Measurements from ENCODE around the gene ZBED1. TPM values are rescaled to one million over a fixed set of nuclear protein-coding genes. Genes with fewer than 3 reads are reported as not detected.
"Not testable (repeated sequence)": the region's sequence is repeated elsewhere in the genome, so short reads cannot be mapped to it uniquely, and the experiment has no call there.

ZBED1 gene
- total RNA-seq, 2 experiments from 2014 or later, result 32.2 to 32.3 TPM

DNA sequence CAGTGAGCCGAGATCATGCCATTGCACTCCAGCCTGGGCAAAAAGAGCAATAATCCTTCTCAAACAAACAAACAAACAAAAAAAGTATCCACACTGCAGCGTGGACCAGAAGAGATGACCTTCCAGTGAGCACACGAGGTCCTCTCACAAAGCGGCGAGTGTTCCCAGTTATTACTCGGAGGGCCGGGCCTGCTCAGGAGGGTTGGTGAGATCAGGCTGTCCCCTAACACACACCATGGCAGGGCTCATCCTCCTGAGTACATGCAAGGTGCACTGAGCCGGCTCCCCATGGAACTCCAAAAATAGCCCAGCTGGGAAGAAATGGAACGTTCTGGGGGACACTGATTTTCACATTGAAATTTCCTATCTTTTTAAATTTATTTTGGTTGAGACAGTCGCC is 40.7 kb downstream of the ZBED1 start:
- CTCF ChIA-PET, POLR2A ChIA-PET: not testable (repeated sequence)

DNA sequence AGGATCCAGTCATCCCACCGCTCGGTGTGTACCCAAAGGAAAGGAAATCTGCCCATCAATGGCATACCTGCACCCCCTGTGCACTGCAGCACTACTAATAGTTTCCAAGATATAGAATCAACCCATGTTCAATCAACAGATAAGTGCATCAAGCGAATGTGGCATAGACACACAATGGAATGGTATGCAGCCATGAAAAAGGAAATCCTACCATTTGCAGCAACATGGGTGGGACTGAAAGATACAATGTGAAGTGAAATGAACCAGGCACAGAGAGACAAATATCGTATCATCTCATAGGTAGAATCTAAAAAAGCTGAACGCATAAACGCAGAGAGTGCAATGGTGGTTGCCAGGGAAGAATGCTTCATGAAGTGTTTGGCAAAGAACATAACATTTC is 42.5 kb downstream of the ZBED1 start:
- POLR2A ChIA-PET, result no interaction called here
- CTCF ChIA-PET, result no interaction called here

DNA sequence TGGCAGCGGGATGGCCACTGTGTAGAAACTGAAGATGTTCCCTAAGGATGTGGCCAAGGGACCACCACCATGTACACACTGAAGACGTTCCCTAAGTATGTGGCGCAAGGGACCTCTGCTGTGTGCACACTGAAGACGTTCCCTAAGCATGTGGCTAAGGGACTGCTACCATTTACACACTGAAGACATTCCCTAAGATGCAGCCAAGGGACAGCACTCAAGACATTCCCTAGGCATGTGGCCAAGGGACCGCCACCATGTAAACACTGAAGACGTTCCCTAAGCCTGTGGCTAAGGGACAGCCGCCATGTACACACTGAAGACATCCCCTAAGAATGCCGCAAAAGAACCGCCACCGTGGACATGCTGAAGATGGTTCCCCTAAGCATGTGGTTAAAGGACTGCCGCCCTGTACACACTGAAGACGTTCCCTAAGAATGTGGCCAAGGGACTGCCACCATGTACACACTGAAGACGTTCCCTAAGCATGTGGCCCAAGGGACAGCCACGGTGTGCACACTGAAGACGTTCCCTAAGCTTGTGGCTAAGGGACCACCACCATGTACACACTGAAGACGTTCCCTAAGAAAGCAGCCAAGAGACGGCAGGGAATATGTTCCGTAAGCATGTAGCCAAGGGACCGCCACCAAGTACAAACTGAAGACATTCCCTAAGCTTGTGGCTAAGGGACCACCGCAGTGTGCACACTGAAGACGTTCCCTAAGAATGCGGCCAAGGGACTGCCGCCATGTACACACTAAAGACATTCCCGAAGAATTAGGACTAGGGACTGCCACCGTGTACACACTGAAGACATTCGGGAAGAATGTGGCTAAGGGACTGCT is 43.3 kb downstream of the ZBED1 start:
- POLR2A ChIA-PET, result no interaction called here

GRCh38 chrX:2456091-2456490 is 44.7 kb downstream of the ZBED1 start:
- POLR2A ChIA-PET, CTCF ChIA-PET: not testable (repeated sequence)

More for the DNA sequence above, 43.3 kb downstream of the ZBED1 start:
- CTCF ChIA-PET, result no interaction called here

- CTCF ChIA-PET, POLR2A ChIA-PET: not testable (repeated sequence)
Observed at GRCh38 chrX:2454620-2455019, 46.2 kb downstream of the ZBED1 start.

GRCh38 chrX:2452799-2453198 is 48.0 kb downstream of the ZBED1 start:
- POLR2A ChIA-PET, result no interaction called here
- CTCF ChIA-PET, result no interaction called here

DNA sequence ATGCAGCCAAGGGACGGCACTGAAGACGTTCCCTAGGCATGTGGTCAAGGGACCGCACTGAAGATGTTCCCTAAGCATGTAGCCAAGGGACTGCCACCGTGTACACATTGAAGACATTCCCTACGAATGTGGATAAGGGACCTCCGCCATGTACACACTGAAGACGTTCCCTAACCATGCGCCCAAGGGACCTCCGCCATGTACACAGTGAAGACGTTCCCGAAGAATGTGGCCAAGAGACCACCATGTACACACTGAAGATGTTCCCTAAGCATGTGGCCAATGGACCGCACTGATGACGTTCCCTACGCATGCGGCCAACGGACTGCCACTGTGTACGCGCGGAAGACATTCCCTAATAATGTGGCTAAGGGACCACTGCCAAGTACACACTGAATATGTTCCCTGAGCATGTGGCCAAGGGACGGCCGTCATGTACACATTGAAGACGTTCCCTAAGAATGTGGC is 48.4 kb downstream of the ZBED1 start:
- CTCF ChIA-PET, result no interaction called here
- POLR2A ChIA-PET, result no interaction called here

GRCh38 chrX:2451501-2452316 is 49.1 kb downstream of the ZBED1 start:
- CTCF ChIA-PET, result no interaction called here
- POLR2A ChIA-PET, result no interaction called here

- POLR2A ChIA-PET, result no interaction called here
Observed at GRCh38 chrX:2450681-2451080, 50.1 kb downstream of the ZBED1 start.

DNA sequence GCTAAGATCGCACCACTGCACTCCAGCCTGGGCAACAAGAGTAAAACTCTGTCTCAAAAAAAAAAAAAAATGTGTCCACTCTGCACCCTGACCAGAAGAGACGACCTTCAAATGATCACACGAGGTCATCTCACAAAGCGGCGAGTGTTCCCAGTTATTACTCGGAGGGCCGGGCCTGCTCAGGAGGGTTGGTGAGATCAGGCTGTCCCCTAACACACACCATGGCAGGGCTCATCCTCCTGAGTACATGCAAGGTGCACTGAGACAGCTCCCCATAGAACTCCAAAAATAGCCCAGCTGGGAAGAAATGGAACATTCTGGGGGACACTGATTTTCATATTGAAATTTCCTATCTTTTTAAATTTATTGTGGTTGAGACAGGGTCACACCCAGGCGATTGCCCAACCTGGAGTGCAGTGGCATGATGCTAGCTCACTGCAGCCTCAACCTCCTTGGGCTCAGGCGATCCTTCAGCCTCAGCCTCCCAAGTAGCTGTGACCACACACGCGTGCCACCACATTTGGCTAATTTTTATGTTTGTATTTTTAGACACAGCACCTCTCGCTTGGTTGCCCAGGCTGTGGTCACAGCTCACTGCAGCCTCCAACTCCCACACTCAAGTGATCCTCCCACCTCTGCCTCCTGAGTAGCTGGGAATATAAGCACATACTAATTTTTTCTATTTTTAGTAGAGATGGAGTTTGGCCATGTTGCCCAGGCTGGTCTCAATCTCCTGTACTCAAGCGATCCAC is 51.5 kb downstream of the ZBED1 start:
- ChIA-PET POLR2A (no interaction called here), CTCF (no interaction called here)

More at GRCh38 chrX:2450681-2451080, 50.1 kb downstream of the ZBED1 start:
- CTCF ChIA-PET, result no interaction called here

- ChIA-PET CTCF (no interaction called here), POLR2A (no interaction called here)
Observed at GRCh38 chrX:2447484-2447883, 53.3 kb downstream of the ZBED1 start.

DNA sequence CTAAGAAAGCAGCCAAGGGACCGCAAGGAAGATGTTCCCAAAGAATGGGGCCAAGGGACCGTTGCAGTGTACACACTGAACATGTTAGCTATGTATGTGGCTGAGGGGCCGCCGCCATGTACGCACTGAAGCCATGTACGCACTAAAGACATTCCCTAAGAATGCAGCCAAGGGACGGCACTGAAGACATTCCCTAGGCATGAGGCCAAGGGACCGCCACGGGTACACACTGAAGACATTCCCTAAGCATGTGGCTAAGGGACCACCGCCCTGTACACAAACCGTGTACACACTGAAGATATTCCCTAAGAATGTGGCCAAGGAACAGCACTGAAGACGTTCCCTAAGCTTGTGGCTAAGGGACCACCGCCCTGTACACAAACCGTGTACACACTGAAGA is 54.0 kb downstream of the ZBED1 start:
- CTCF ChIA-PET, result no interaction called here
- POLR2A ChIA-PET, result no interaction called here

DNA sequence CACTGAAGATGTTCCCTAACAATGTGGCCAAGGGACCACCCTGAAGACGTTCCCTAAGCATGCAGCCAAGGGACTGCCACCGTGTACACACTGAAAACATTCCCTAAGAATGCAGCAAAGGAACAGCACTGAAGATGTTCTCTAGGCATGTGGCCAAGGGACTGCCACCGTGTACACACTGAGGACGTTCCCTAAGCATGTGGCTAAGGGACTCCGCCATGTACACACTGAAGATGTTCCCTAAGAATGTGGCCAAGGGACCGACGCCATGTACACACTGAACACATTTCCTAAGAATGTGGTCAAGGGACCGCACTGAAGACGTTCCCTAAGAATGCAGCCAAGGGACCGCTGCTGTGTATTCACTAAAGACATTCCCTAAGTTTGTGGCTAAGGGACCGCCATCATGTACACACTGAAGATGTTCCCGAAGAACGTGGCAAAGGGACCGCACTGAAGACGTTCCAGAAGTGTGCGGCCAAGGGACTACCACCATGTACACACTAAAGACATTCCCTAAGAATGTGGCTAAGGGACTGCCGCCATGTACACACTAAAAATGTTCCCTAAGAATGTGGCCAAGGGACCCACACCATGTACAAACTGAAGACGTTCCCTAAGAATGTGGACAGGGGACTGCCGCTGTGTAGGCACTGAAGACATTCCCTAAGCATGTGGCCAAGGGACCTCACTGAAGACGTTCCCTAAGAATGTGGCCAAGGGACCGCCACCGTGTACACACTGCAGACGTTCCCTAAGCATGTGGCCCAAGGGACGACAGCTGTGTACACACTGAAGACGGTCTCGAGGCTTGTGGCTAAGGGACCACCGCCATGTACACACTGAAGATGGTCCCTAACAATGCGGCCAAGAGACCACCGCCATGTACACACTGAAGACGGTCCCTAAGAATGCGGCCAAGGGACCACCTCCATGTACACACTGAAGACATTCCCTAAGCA is 54.8 kb downstream of the ZBED1 start:
- ChIA-PET CTCF (no interaction called here), POLR2A (no interaction called here)

DNA sequence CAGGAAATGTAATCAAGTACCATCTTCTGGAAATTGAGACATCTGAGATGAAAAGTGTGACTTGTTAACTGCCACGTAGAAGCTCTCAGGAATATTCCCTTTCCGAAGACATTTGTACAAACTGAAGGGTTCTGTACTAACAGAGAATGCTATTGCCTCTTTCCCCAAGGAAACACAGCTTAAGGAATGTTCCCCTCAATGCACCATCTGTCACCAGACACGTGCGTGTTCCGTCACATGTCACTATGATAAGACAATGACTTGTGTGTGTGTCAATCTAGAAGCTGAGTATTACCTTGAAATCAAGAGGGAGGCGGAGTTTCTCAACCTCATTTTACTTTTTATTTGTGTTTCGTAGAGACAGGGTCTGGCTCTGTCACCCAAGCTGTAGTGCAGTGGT is 58.1 kb downstream of the ZBED1 start:
- ChIA-PET CTCF (no interaction called here), POLR2A (no interaction called here)

DNA sequence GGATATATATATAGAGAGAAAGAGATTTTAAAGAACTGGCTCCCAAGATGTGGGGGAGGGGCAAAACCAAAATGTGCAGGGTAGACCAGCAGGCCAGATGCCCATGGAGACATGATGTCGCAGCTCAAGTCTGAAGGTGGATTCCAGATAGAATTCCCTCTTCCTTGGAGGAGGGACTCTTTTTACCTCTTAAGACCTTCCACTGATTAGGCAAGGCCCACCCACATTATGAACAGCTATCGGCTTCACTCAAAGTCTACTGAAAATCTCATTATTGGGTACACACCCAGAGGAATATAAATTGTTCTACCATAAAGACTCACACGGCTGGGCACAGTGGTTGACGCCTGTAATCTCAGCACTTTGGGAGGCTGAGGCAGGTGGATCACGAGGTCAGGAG is 59.3 kb downstream of the ZBED1 start:
- POLR2A ChIA-PET, result no interaction called here
- CTCF ChIA-PET, result no interaction called here

GRCh38 chrX:2439613-2440012 is 61.2 kb downstream of the ZBED1 start:
- ChIA-PET CTCF (no interaction called here), POLR2A (no interaction called here)
